ENCODE measurements around the gene SORCS3. TPM values are rescaled to one million over a fixed set of nuclear protein-coding genes. Genes with fewer than 3 reads are reported as not detected.

Gene SORCS3
- total and polyA plus RNA-seq, 2 donors (not counting 1 experiment from before 2014, with no cell fraction given): not detected

GRCh38 chr10:104622598-104623209, 18.4 kb upstream of the SORCS3 start:
- Histone ChIP-seq H3K4me1 (ENCODE audit: control insufficient read depth in 2 of 2, insufficient read depth in 2 of 2, low read length in 2 of 2) (no peaks in the 10 kb centered on the region), H3K36me3 (replicated peaks in 1 of 2; ENCODE audit: control extremely low read depth in 1 of 2, control insufficient read depth in 1 of 2, extremely low read depth in 1 of 2, insufficient read depth in 2 of 2, low read length in 1 of 2) (no peaks in the 10 kb centered on the region), H3K27ac (ENCODE audit: low read length in 2 of 2) (no peak overlapping the region), H3K9ac (ENCODE audit: low read length) (no peak overlapping the region), H3K79me2 (ENCODE audit: control insufficient read depth, insufficient read depth, low read length) (no peaks in the 10 kb centered on the region), H3K4me2 (replicated peaks; ENCODE audit: low read depth, low read length, poor library complexity, severe bottlenecking) (no peak overlapping the region), H3K4me3 (ENCODE audit: control extremely low read depth in 1 of 5, extremely low read depth in 1 of 5, insufficient read depth in 1 of 5, low read depth in 2 of 5, low read length in 4 of 5) (no peak overlapping the region), H3K27me3 (replicated peaks in 1 of 4; ENCODE audit: control extremely low read depth in 1 of 4, control insufficient read depth in 3 of 4, insufficient read depth in 4 of 4, low read length in 3 of 4) (peaks cover 0 to 5% (median 1%) of the 10 kb centered on the region in 4 experiments), H2AFZ (ENCODE audit: insufficient read depth, low read depth, low read length, poor library complexity, severe bottlenecking) (no peak overlapping the region), H4K20me1 (ENCODE audit: control insufficient read depth, insufficient read depth, low read length, poor library complexity, severe bottlenecking) (no peaks in the 10 kb centered on the region), H3K9me3 (ENCODE audit: control extremely low read depth in 1 of 3, control insufficient read depth in 2 of 3, insufficient read depth in 1 of 3, low read length in 2 of 3) (peaks cover 0 to 2% (median 0%) of the 10 kb centered on the region in 3 donors)
- ChIA-PET CTCF (no interaction called here), POLR2A (no interaction called here)
- intact Hi-C loops (cut with micrococcal nuclease): no loop called here
- peaks cover 46% of the 10 kb centered on the region for H3K27me3 Mint-ChIP-seq
- no peaks in the 10 kb centered on the region for H3K4me1 Mint-ChIP-seq
- H3K9me3 Mint-ChIP-seq (ENCODE audit: insufficient read depth): no peaks in the 10 kb centered on the region
- no peak overlapping the region for H3K27ac Mint-ChIP-seq
- WGBS (ENCODE audit: insufficient coverage): 23% methylated on average over 2 of the region's 4 CpGs
- DNase-seq (no peak), ATAC-seq (ENCODE audit: low read depth) (no peak)
- TF ChIP-seq EZH2 (IDR thresholded peaks at IDR 0.05; ENCODE audit: borderline replicate concordance, insufficient read depth, low read depth, low read length, poor library complexity, severe bottlenecking) (no peak), CTCF (IDR thresholded peaks at IDR 0.05) (no peak)
- no peak overlapping the region for H3K4me3 Mint-ChIP-seq

DNA sequence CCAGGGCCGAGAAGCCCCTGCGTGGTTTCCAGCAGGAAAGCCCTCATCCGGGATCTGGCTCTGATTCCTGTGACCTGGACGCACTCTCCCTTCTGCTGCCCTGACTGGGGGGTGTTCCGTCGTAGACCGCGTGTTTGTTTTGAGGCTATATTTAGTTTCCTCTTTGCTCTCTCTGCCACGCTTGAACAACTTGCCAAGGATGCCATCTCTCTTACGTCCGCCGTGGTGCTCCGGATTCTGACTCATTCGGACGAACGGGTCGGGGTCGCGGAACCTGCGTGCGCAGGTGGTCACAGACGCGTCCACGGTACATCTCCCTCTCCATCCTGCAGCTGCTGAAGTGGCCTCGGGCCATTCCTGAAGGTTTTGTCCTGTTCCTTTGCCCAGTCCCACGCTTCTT, 10.4 kb upstream of the SORCS3 start:
- 83% methylated on average over 24 of the region's 26 CpGs for WGBS (ENCODE audit: insufficient coverage)
- Histone ChIP-seq H3K9ac (ENCODE audit: low read length) (no peak overlapping the region), H3K4me2 (replicated peaks; ENCODE audit: low read depth, low read length, poor library complexity, severe bottlenecking) (no peak overlapping the region), H3K4me3 (ENCODE audit: control extremely low read depth in 1 of 5, extremely low read depth in 1 of 5, insufficient read depth in 1 of 5, low read depth in 2 of 5, low read length in 4 of 5) (no peak overlapping the region), H3K36me3 (replicated peaks in 1 of 2; ENCODE audit: control extremely low read depth in 1 of 2, control insufficient read depth in 1 of 2, extremely low read depth in 1 of 2, insufficient read depth in 2 of 2, low read length in 1 of 2) (no peaks in the 10 kb centered on the region), H3K4me1 (ENCODE audit: control insufficient read depth in 2 of 2, insufficient read depth in 2 of 2, low read length in 2 of 2) (no peaks in the 10 kb centered on the region), H4K20me1 (ENCODE audit: control insufficient read depth, insufficient read depth, low read length, poor library complexity, severe bottlenecking) (no peaks in the 10 kb centered on the region), H3K9me3 (ENCODE audit: control extremely low read depth in 1 of 3, control insufficient read depth in 2 of 3, insufficient read depth in 1 of 3, low read length in 2 of 3) (peaks cover 0 to 7% (median 0%) of the 10 kb centered on the region in 3 donors), H2AFZ (ENCODE audit: insufficient read depth, low read depth, low read length, poor library complexity, severe bottlenecking) (no peak overlapping the region), H3K27me3 (replicated peaks in 1 of 4; ENCODE audit: control extremely low read depth in 1 of 4, control insufficient read depth in 3 of 4, insufficient read depth in 4 of 4, low read length in 3 of 4) (no peaks in the 10 kb centered on the region), H3K79me2 (ENCODE audit: control insufficient read depth, insufficient read depth, low read length) (no peaks in the 10 kb centered on the region), H3K27ac (ENCODE audit: low read length in 2 of 2) (no peak overlapping the region)
- Mint-ChIP-seq H3K27ac (no peak overlapping the region), H3K27me3 (peaks cover 20% of the 10 kb centered on the region), H3K4me1 (no peaks in the 10 kb centered on the region), H3K9me3 (ENCODE audit: insufficient read depth) (no peaks in the 10 kb centered on the region), H3K4me3 (no peak overlapping the region)
- intact Hi-C loops (cut with micrococcal nuclease): no loop called here
- CTCF ChIA-PET: no interaction called here
- POLR2A ChIA-PET: no interaction called here
- no peak for DNase-seq
- TF ChIP-seq CTCF (IDR thresholded peaks at IDR 0.05): no peak
- no peak for TF ChIP-seq EZH2 (IDR thresholded peaks at IDR 0.05; ENCODE audit: borderline replicate concordance, insufficient read depth, low read depth, low read length, poor library complexity, severe bottlenecking)
- ATAC-seq (ENCODE audit: low read depth): no peak

Data from B cell (primary cell).